C4-2B (cell line): ENCODE measurements around the gene FOXO6.

Source experiments
- ZFX ChIP-seq: fragments of 450-650 bp; IDR thresholded peaks from 2 replicates; pipeline ENCODE4 v1.6.1; 2017
- TF ChIP-seq, protein P1 (sequence below): fragments of 450-650 bp; conservative IDR thresholded peaks from 2 replicates; pipeline ENCODE4 v1.5.1; 2017; ENCODE audit warnings: mild to moderate bottlenecking

DNA sequence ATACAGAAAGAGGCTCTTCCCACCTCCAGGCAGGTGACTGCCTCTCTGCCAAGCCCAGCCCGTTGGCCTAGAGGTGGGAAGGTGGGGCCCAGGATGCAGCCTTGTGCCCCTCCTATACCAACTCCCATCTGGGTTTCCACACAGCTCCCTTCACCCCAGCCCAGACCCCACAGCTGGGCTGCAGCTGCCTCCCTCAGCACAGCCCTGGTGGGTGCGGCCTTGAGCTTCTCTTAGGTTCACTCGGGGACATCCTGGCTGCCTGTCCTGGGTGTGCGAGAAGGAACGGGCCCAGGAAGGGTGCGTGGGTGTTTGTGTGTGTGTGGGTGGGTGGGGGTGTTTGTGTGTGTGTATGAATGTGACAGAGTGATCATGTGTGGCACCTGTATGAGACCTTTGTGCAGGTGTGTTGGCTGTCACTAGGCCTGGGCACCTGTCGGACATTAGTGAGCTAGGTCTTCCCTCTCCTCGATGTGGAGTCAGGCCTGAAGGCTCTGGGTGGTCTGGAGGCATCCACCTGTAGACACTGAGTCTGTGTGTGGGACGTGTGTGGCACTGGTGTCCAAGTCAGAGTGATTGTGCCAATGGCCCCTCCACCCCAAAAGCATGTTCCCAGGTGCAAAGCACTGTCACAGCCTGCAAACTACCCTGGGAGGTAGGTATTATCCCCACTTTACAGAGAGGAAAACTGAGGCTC is 30.7 kb downstream of the FOXO6 start:
- TF ChIP-seq, protein P1, sequence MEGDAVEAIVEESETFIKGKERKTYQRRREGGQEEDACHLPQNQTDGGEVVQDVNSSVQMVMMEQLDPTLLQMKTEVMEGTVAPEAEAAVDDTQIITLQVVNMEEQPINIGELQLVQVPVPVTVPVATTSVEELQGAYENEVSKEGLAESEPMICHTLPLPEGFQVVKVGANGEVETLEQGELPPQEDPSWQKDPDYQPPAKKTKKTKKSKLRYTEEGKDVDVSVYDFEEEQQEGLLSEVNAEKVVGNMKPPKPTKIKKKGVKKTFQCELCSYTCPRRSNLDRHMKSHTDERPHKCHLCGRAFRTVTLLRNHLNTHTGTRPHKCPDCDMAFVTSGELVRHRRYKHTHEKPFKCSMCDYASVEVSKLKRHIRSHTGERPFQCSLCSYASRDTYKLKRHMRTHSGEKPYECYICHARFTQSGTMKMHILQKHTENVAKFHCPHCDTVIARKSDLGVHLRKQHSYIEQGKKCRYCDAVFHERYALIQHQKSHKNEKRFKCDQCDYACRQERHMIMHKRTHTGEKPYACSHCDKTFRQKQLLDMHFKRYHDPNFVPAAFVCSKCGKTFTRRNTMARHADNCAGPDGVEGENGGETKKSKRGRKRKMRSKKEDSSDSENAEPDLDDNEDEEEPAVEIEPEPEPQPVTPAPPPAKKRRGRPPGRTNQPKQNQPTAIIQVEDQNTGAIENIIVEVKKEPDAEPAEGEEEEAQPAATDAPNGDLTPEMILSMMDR: no peak
- TF ChIP-seq ZFX: no peak
